Neutrophil (primary cell): ENCODE results near the gene TMTC1.

Source experiments
- H3K27ac ChIP-seq: fragments of 200-600 bp; sonication (generic); 2 replicates; pipeline ENCODE4 v1.5.1; 2016; ENCODE audit warnings: mild to moderate bottlenecking, moderate library complexity
- H3K27me3 ChIP-seq: fragments of 200-600 bp; sonication (generic); 2 replicates; pipeline ENCODE4 v1.6.0; 2016; ENCODE audit warnings: mild to moderate bottlenecking
- H3K36me3 ChIP-seq: fragments of 200-600 bp; sonication (generic); 2 replicates; pipeline ENCODE4 v1.5.1; 2017
- H3K4me1 ChIP-seq, 2 experiments: fragments of 200-600 bp in 1 of 2; sonication (generic) in 1 of 2; 1 replicate in 1 of 2; 2 replicates in 1 of 2; pipeline versions ENCODE4 v1.5.1 to v1.6.1; 2013 to 2016; ENCODE audit warnings: low read depth in 1 of 2, low read length in 1 of 2, mild to moderate bottlenecking in 1 of 2, moderate library complexity in 1 of 2; ENCODE audit not compliant: control insufficient read depth in 1 of 2, insufficient read depth in 1 of 2
- H3K4me3 ChIP-seq, 2 experiments: fragments of 200-600 bp in 1 of 2; sonication (generic) in 1 of 2; 1 replicate in 1 of 2; 2 replicates in 1 of 2; pipeline ENCODE4 v1.5.1; 2013 to 2016; ENCODE audit warnings: low read depth in 1 of 2, low read length in 1 of 2, mild to moderate bottlenecking in 1 of 2, moderate library complexity in 1 of 2
- H3K9me3 ChIP-seq: fragments of 200-600 bp; sonication (generic); 2 replicates; pipeline ENCODE4 v1.5.1; 2016
- TF ChIP-seq, protein P1 (sequence below): fragments of 200-600 bp; sonication (generic); IDR thresholded peaks from 2 replicates; pipeline ENCODE4 v1.5.1; 2016; ENCODE audit warnings: antibody characterized with exemption

Gene TMTC1

DNA sequence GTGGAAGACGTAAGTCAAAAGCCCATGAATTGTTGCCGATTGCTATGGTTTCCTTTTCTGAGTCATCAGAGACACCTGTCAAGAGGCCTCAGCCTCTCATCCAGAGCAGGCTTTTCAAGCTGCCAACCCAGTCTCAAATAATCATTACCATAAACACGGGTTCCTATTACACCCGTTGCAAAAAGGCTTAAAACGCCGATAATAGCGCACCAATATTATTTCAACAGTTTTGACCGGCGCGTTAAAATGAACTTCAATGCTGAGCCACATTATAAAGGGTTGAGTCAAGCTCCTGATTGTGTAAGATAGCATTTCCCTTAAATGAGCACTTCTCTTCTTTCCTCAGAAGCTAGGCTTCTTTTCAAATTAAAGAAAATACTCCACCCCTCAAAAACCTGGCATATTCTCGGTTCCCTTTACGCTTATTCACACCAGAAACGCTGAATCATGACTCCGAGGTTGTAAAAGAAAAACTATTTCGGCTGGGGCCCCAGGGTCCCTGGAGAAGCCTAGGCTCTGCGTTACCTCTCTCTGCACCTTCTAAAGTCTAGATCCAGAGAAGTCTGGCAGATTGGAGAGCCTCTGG is 1.4 kb downstream of the TMTC1 start:
- H3K9me3 ChIP-seq = no peaks in the 10 kb centered on the region
- no peaks in the 10 kb centered on the region for H3K36me3 ChIP-seq
- peak overlapping the region; percentile 31 to 71 for H3K4me3 ChIP-seq
- peak overlapping the region; percentile 73 for H3K27ac ChIP-seq
- TF ChIP-seq, protein P1, sequence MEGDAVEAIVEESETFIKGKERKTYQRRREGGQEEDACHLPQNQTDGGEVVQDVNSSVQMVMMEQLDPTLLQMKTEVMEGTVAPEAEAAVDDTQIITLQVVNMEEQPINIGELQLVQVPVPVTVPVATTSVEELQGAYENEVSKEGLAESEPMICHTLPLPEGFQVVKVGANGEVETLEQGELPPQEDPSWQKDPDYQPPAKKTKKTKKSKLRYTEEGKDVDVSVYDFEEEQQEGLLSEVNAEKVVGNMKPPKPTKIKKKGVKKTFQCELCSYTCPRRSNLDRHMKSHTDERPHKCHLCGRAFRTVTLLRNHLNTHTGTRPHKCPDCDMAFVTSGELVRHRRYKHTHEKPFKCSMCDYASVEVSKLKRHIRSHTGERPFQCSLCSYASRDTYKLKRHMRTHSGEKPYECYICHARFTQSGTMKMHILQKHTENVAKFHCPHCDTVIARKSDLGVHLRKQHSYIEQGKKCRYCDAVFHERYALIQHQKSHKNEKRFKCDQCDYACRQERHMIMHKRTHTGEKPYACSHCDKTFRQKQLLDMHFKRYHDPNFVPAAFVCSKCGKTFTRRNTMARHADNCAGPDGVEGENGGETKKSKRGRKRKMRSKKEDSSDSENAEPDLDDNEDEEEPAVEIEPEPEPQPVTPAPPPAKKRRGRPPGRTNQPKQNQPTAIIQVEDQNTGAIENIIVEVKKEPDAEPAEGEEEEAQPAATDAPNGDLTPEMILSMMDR = no peak
- H3K4me1 ChIP-seq = peaks cover 0 to 7% of the 10 kb centered on the region in 2 experiments
- peaks cover 97% of the 10 kb centered on the region for H3K27me3 ChIP-seq

DNA sequence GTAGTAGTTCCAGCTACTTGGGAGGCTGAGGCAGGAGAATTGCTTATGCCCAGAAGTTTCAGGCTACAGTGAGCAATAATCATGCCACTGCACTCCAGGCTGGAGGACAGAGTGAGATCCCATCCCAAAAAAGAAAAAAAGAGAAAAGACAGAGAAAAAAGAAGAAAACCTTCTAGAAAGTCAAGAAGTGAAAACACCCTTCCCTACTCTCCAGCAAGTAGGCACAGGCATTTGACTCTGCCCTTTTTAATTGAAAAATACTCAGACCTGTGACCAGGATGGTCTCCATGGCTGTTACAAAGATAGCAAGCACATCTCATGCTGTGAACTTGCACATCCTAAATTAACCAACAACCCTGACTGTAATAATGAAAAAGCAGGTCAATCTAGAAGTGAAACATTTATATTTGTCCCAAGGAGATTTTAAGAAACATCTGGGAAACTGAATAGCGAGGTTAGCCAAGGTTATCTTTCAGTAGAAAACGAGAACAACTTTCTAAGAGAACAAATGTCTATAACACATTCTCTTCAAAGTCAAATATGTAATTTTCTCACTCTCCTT is 2.0 kb downstream of the TMTC1 start:
- Histone ChIP-seq H3K27me3 (peaks cover 97% of the 10 kb centered on the region), H3K36me3 (no peaks in the 10 kb centered on the region), H3K9me3 (no peaks in the 10 kb centered on the region), H3K4me3 (peak overlapping the region in 1 of 2 experiments; percentile 71), H3K4me1 (peaks cover 0 to 7% of the 10 kb centered on the region in 2 experiments), H3K27ac (peak overlapping the region; percentile 73)
- TF ChIP-seq, protein P1 = no peak

DNA sequence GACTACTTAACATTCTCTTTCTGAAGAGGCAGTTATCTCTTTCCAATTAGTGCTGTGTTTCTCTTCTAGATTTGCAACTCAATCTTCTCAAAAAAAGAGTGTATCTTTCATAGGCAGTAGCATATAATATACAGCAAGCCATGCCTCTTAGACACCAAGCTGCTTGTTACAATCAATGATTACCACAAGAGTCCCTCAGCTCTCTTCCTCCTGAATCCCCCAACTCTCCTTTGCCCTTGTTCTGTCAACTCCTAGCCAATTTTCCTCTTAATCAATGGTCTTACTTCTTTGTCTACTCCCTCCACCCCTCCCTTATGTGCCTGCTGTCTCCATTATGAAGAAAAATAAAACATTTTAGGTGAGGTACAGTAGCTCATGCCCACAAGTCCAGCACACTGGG is 2.6 kb downstream of the TMTC1 start:
- no peaks in the 10 kb centered on the region for H3K36me3 ChIP-seq
- no peak overlapping the region for H3K4me3 ChIP-seq
- TF ChIP-seq, protein P1 = no peak
- peaks cover 0 to 7% of the 10 kb centered on the region in 2 experiments for H3K4me1 ChIP-seq
- H3K27me3 ChIP-seq = peaks cover 92% of the 10 kb centered on the region
- H3K27ac ChIP-seq = no peak overlapping the region
- no peaks in the 10 kb centered on the region for H3K9me3 ChIP-seq

DNA sequence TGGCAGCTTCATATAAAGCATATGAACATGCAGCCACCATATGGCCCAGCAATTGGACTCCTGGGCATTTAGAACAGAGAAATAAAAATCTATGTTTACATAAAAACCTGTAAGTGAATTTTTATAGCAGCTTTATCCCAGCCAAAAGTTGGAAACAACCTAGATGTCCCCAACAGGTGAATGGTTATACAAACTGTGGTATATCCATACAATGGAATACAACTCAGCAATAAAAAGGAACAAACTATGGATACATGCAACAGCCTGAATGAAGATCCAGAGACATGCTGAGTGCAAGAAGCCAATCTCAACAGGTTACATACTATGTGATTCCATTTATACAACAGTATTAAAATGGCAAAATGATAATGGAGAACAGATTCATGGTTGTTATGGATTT is 3.7 kb downstream of the TMTC1 start:
- H3K27ac ChIP-seq = no peak overlapping the region
- TF ChIP-seq, protein P1 = no peak
- H3K4me1 ChIP-seq = peaks cover 0 to 7% of the 10 kb centered on the region in 2 experiments
- no peak overlapping the region for H3K4me3 ChIP-seq
- H3K36me3 ChIP-seq = no peaks in the 10 kb centered on the region
- no peaks in the 10 kb centered on the region for H3K9me3 ChIP-seq
- peaks cover 81% of the 10 kb centered on the region for H3K27me3 ChIP-seq

DNA sequence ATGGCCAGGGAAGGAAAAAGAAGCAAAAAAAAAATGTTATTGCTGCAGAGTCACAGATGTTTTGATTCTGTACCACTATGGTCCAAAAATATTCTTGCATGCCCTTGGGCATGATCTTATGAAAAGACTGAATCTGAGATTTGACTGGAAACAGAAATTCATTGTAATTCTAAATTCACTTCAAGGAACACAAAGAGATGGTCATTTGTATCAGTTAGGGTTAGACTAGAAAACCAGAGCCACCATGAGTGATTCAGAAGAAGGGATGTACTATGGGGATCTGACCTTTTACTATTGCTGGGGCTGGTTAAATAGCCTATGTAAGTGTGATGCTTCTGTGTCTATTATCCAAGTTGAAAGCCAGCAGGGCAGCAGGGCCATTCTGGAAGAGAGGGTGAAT is 5.2 kb downstream of the TMTC1 start:
- Histone ChIP-seq H3K4me1 (no peaks in the 10 kb centered on the region), H3K4me3 (no peak overlapping the region), H3K36me3 (no peaks in the 10 kb centered on the region), H3K27me3 (peaks cover 65% of the 10 kb centered on the region), H3K27ac (no peak overlapping the region), H3K9me3 (no peaks in the 10 kb centered on the region)
- TF ChIP-seq, protein P1 = no peak
